Measurements from ENCODE around the gene CACNA1H.

The CACNA1H gene

GRCh38 chr16:1117176-1117900, 35.6 kb upstream of the CACNA1H start:
- TF ChIP-seq CTCF (IDR thresholded peaks at IDR 0.05; ENCODE audit: low read depth, low read length) = no peak
- DNase-seq (ENCODE audit: extremely low read depth, low read depth) = no peak

GRCh38 chr16:1117926-1118325, 35.0 kb upstream of the CACNA1H start:
- DNase-seq (ENCODE audit: extremely low read depth, low read depth) = no peak
- TF ChIP-seq CTCF (IDR thresholded peaks at IDR 0.05; ENCODE audit: low read depth, low read length) = no peak

GRCh38 chr16:1119129-1119528, 33.8 kb upstream of the CACNA1H start:
- no peak for TF ChIP-seq CTCF (IDR thresholded peaks at IDR 0.05; ENCODE audit: low read depth, low read length)
- no peak for DNase-seq (ENCODE audit: extremely low read depth, low read depth)

- no peak for TF ChIP-seq CTCF (IDR thresholded peaks at IDR 0.05; ENCODE audit: low read depth, low read length)
- DNase-seq (ENCODE audit: extremely low read depth, low read depth) = no peak
These were observed 32.9 kb upstream of the CACNA1H start for GRCh38 chr16:1119766-1120576.

GRCh38 chr16:1120577-1120941, 32.3 kb upstream of the CACNA1H start:
- TF ChIP-seq CTCF (IDR thresholded peaks at IDR 0.05; ENCODE audit: low read depth, low read length) = no peak
- no peak for DNase-seq (ENCODE audit: extremely low read depth, low read depth)

- no peak for TF ChIP-seq CTCF (IDR thresholded peaks at IDR 0.05; ENCODE audit: low read depth, low read length)
- no peak for DNase-seq (ENCODE audit: extremely low read depth, low read depth)
These were observed 31.9 kb upstream of the CACNA1H start for GRCh38 chr16:1121009-1121408.
